GM23248 (cell line): ENCODE results near the gene RGS9. TPM values are rescaled to one million over a fixed set of nuclear protein-coding genes. Genes with fewer than 3 reads are reported as not detected.
A peak's percentile ranks its signal among the peaks of the same experiment; 100 is the strongest.

Source experiments
- DNase-seq: peaks from one replicate; pipeline ENCODE4 v3.0.0-alpha.2; 2015
- H2AFZ ChIP-seq: fragments of 200-600 bp; sonication (generic); 2 replicates; pipeline ENCODE4 v1.6.1; 2016; ENCODE audit warnings: antibody characterized with exemption
- H3F3A ChIP-seq: fragments of 200-600 bp; sonication (generic); 2 replicates; pipeline ENCODE4 v1.6.1; 2016; ENCODE audit warnings: mild to moderate bottlenecking, antibody characterized with exemption, mixed run types; ENCODE audit not compliant: insufficient read depth
- H3K27ac ChIP-seq: fragments of 200-600 bp; sonication (generic); 2 replicates; pipeline ENCODE4 v1.5.1; 2016; ENCODE audit warnings: mild to moderate bottlenecking
- H3K27me3 ChIP-seq: fragments of 200-600 bp; sonication (generic); replicated peaks from 2 replicates; pipeline ENCODE4 v1.6.1; 2016; ENCODE audit warnings: mild to moderate bottlenecking; ENCODE audit not compliant: insufficient read depth
- H3K36me3 ChIP-seq: fragments of 200-600 bp; sonication (generic); 2 replicates; pipeline ENCODE4 v1.6.1; 2016; ENCODE audit warnings: low read depth, mild to moderate bottlenecking
- H3K4me1 ChIP-seq: fragments of 200-600 bp; sonication (generic); 2 replicates; pipeline ENCODE4 v1.6.1; 2016; ENCODE audit warnings: mild to moderate bottlenecking; ENCODE audit not compliant: insufficient read depth
- H3K4me2 ChIP-seq: fragments of 200-600 bp; sonication (generic); one replicate; pipeline ENCODE4 v1.6.1; 2016; ENCODE audit warnings: mild to moderate bottlenecking; ENCODE audit not compliant: unreplicated experiment
- H3K4me3 ChIP-seq: fragments of 200-600 bp; sonication (generic); 2 replicates; pipeline ENCODE4 v1.5.1; 2016; ENCODE audit warnings: mild to moderate bottlenecking
- H3K79me2 ChIP-seq: fragments of 200-600 bp; sonication (generic); 2 replicates; pipeline ENCODE4 v1.6.1; 2016; ENCODE audit warnings: mild to moderate bottlenecking; ENCODE audit not compliant: insufficient read depth
- H3K9ac ChIP-seq: fragments of 200-600 bp; sonication (generic); 2 replicates; pipeline ENCODE4 v1.6.1; 2016; ENCODE audit warnings: mild to moderate bottlenecking
- H3K9me2 ChIP-seq: fragments of 200-600 bp; sonication (generic); 2 replicates; pipeline ENCODE4 v1.6.1; 2016; ENCODE audit warnings: mixed run types, mild to moderate bottlenecking, moderate library complexity; ENCODE audit not compliant: insufficient read depth
- H3K9me3 ChIP-seq: fragments of 200-600 bp; sonication (generic); one replicate; pipeline ENCODE4 v1.6.1; 2017; ENCODE audit warnings: low read depth
- H4K20me1 ChIP-seq: fragments of 200-600 bp; sonication (generic); 2 replicates; pipeline ENCODE4 v1.6.0; 2016; ENCODE audit not compliant: insufficient read depth
- EZH2 ChIP-seq: fragments of 200-600 bp; sonication (generic); IDR thresholded peaks from 2 replicates; pipeline ENCODE4 v1.6.1; 2018; ENCODE audit warnings: antibody characterized with exemption, mild to moderate bottlenecking; ENCODE audit not compliant: insufficient read depth, poor library complexity, severe bottlenecking
- EZH2phosphoT487 ChIP-seq: fragments of 200-600 bp; sonication (generic); IDR thresholded peaks from 2 replicates; pipeline ENCODE4 v1.6.1; 2018; ENCODE audit warnings: antibody characterized with exemption, moderate library complexity, mild to moderate bottlenecking, low read depth; ENCODE audit not compliant: insufficient read depth
- WGBS, 2 experiments: methylation state at CpG; one replicate each; pipeline ENCODE4 v1.1.6; 2015 to 2017; ENCODE audit warnings: low lambda C conversion rate in 2 of 2, low coverage in 1 of 2; ENCODE audit errors: missing lambda C conversion rate in 2 of 2; 5-methylcytosine and 5-hydroxymethylcytosine counted together
- in situ Hi-C: fragments of 300-500 bp; cut with MboI; formaldehyde crosslinking; loops from 2 replicates; pipeline ENCODE4 v1.15.0; 2020
- polyA plus RNA-seq: library from polyadenylated mRNA; unstranded; fragments of >200 nt; fragmentation: Nextera tagmentation; extraction: Ambion mirVana; gene quantifications from 2 replicates; pipeline ENCODE4 v1.2.1, GENCODE V29; 2016
- total RNA-seq: library from RNA; depleted of rRNA; stranded (reverse); fragments of >200 nt; shearing (Covaris generic); gene quantifications from 2 replicates; pipeline ENCODE4 v1.2.3, GENCODE V29; 2014

Gene RGS9
- total and polyA plus RNA-seq, 2 experiments from 2014 or later: 0.43 TPM; not detected in 1

GRCh38 chr17:65259696-65260485 lies 122.7 kb downstream of the RGS9 start:
- Histone ChIP-seq H3K9me3 (no peaks in the 10 kb centered on the region), H3K79me2 (no peaks in the 10 kb centered on the region), H3F3A (peaks cover 8% of the 10 kb centered on the region), H3K4me1 (peaks cover 14% of the 10 kb centered on the region), H3K9ac (no peak overlapping the region), H3K4me2 (no peak overlapping the region), H3K9me2 (no peaks in the 10 kb centered on the region), H4K20me1 (no peaks in the 10 kb centered on the region), H2AFZ (no peak overlapping the region), H3K27ac (no peak overlapping the region), H3K4me3 (no peak overlapping the region), H3K27me3 (no peaks in the 10 kb centered on the region), H3K36me3 (no peaks in the 10 kb centered on the region)
- no peak for TF ChIP-seq EZH2phosphoT487
- TF ChIP-seq EZH2: no peak
- WGBS, 2 experiments: 77 to 85% methylated on average over 7 of the region's 7 CpGs
- in situ Hi-C loops: loop anchor here (25.0 kb wide), 1 partner anchor 1427 kb away; no protein-coding TSS in a partner anchor
- no peak for DNase-seq

GRCh38 chr17:65260626-65261025 lies 123.5 kb downstream of the RGS9 start:
- H3K27ac ChIP-seq: no peak overlapping the region
- no peaks in the 10 kb centered on the region for H3K27me3 ChIP-seq
- no peak overlapping the region for H3K9ac ChIP-seq
- H3K4me2 ChIP-seq: no peak overlapping the region
- in situ Hi-C loops: loop anchor here (25.0 kb wide), 1 partner anchor 1427 kb away; no protein-coding TSS in a partner anchor
- H2AFZ ChIP-seq: no peak overlapping the region
- H3K4me1 ChIP-seq: peaks cover 14% of the 10 kb centered on the region
- peaks cover 8% of the 10 kb centered on the region for H3F3A ChIP-seq
- H4K20me1 ChIP-seq: no peaks in the 10 kb centered on the region
- H3K9me2 ChIP-seq: no peaks in the 10 kb centered on the region
- H3K9me3 ChIP-seq: no peaks in the 10 kb centered on the region
- no peaks in the 10 kb centered on the region for H3K79me2 ChIP-seq
- H3K4me3 ChIP-seq: no peak overlapping the region
- DNase-seq: no peak
- TF ChIP-seq EZH2phosphoT487 (no peak), EZH2 (no peak)
- H3K36me3 ChIP-seq: no peaks in the 10 kb centered on the region
- 84 to 95% methylated on average over 2 of the region's 2 CpGs for WGBS, 2 experiments

GRCh38 chr17:65261152-65261551 lies 124.0 kb downstream of the RGS9 start:
- Histone ChIP-seq H3K4me2 (no peak overlapping the region), H2AFZ (no peak overlapping the region), H3K9ac (no peak overlapping the region), H3K36me3 (no peaks in the 10 kb centered on the region), H3K9me3 (no peaks in the 10 kb centered on the region), H4K20me1 (no peaks in the 10 kb centered on the region), H3K4me1 (peaks cover 14% of the 10 kb centered on the region), H3K9me2 (no peaks in the 10 kb centered on the region), H3K4me3 (no peak overlapping the region), H3K27me3 (no peaks in the 10 kb centered on the region), H3K79me2 (no peaks in the 10 kb centered on the region), H3K27ac (no peak overlapping the region), H3F3A (peaks cover 8% of the 10 kb centered on the region)
- in situ Hi-C loops: loop anchor here (25.0 kb wide), 1 partner anchor 1426 kb away; no protein-coding TSS in a partner anchor
- TF ChIP-seq EZH2phosphoT487: no peak
- no peak for TF ChIP-seq EZH2
- no peak for DNase-seq
- WGBS, 2 experiments: 64 to 66% methylated on average over 4 of the region's 4 CpGs

- Histone ChIP-seq H3K27ac (no peak overlapping the region), H3K4me1 (peaks cover 14% of the 10 kb centered on the region), H3K36me3 (no peaks in the 10 kb centered on the region), H2AFZ (peak overlapping the region; percentile 69), H3K27me3 (no peaks in the 10 kb centered on the region), H3K9me2 (no peaks in the 10 kb centered on the region), H3K9me3 (no peaks in the 10 kb centered on the region), H3K79me2 (no peaks in the 10 kb centered on the region), H3F3A (peaks cover 8% of the 10 kb centered on the region), H3K9ac (0 out of 2 replicates have a peak overlapping the region, but pooled peaks have one; percentile 8), H4K20me1 (no peaks in the 10 kb centered on the region), H3K4me2 (peak overlapping the region; percentile 67), H3K4me3 (peak overlapping the region; percentile 37)
- TF ChIP-seq EZH2phosphoT487 (no peak), EZH2 (no peak)
- in situ Hi-C loops: loop anchor here (25.0 kb wide), 1 partner anchor 1425 kb away; no protein-coding TSS in a partner anchor
- 61 to 62% methylated on average over 8 of the region's 8 CpGs for WGBS, 2 experiments
- DNase-seq: peak; percentile 61
These were observed 124.8 kb downstream of the RGS9 start for GRCh38 chr17:65261682-65262636.
